Measurements from ENCODE around the gene SF3A2.

The SF3A2 gene

DNA sequence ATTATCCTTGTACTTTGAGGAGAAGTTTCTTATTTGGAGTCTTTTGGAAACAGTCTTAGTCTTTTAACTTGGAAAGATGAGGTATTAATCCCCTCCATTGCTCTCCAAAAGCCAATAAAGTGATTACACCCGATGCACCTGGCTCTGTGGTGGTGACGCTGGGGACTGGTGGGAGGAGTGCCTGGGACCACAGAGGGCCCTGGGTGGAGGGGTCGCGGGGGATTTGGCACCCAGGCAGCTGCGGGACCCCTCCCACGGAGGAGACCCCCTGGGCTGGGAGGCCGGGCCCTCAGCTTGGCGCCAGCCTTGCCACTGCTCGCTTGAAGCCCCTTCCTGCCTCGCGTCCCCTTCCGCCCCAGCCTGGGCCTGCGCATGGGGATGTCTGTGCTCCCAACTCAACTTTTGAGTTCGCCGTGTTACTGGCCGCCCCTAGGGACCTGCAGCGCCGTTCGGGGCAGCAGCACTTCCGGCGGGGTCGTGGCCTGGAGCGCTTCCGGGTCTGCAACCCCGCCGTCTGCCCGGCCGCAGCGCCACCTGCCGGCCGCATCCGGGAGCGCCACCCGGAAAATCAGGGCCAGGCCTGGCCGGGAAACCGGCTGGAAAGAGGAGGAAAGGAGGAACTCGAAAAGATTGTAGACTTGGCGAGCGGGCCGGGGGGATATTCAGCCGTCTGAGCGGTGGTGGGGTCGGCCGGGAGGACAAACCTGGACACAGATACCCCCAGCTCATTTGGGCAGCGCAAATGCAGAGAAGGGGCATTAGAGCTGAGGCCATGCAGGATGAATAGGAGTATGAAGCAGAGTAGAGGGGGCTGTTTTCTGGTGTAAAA lies 36.9 kb downstream of the SF3A2 start:
- H3K4me3 ChIP-seq (ENCODE audit: low read length), result peak overlapping the region; percentile 50
- peak; percentile 63 for DNase-seq (ENCODE audit: low read depth)
- TF ChIP-seq, protein P1, sequence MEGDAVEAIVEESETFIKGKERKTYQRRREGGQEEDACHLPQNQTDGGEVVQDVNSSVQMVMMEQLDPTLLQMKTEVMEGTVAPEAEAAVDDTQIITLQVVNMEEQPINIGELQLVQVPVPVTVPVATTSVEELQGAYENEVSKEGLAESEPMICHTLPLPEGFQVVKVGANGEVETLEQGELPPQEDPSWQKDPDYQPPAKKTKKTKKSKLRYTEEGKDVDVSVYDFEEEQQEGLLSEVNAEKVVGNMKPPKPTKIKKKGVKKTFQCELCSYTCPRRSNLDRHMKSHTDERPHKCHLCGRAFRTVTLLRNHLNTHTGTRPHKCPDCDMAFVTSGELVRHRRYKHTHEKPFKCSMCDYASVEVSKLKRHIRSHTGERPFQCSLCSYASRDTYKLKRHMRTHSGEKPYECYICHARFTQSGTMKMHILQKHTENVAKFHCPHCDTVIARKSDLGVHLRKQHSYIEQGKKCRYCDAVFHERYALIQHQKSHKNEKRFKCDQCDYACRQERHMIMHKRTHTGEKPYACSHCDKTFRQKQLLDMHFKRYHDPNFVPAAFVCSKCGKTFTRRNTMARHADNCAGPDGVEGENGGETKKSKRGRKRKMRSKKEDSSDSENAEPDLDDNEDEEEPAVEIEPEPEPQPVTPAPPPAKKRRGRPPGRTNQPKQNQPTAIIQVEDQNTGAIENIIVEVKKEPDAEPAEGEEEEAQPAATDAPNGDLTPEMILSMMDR (conservative IDR thresholded peaks at IDR 0.05; ENCODE audit: low read length), result peak; percentile 61

DNA sequence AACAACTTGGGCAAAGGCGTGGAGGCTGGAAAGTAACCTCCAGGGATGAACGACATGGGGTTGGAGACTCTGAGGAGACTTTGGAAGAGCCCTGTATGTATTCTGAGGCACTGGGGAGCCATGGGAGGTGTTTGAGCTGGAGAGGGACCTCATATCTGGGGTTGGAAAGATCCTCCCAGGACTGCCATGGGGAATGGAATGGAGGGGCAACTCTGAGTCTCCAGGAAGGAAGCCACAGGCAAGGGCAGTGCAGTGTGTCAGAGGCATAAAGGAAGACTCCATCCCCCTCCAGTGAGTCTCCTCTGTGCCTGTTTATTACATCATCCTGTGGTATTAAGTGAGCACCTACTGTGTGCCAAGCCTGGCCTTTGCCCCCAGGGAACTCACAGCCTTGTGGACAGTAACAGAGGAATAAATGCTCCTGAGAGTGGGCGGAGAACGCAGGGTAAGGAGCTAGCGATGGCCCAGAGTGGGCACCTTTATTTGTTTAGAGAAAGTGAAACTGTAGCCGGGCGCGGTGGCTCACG lies 37.6 kb downstream of the SF3A2 start:
- no peak for DNase-seq (ENCODE audit: low read depth)
- TF ChIP-seq, protein P1 (conservative IDR thresholded peaks at IDR 0.05; ENCODE audit: low read length), result no peak
- peak overlapping the region; percentile 50 for H3K4me3 ChIP-seq (ENCODE audit: low read length)

DNA sequence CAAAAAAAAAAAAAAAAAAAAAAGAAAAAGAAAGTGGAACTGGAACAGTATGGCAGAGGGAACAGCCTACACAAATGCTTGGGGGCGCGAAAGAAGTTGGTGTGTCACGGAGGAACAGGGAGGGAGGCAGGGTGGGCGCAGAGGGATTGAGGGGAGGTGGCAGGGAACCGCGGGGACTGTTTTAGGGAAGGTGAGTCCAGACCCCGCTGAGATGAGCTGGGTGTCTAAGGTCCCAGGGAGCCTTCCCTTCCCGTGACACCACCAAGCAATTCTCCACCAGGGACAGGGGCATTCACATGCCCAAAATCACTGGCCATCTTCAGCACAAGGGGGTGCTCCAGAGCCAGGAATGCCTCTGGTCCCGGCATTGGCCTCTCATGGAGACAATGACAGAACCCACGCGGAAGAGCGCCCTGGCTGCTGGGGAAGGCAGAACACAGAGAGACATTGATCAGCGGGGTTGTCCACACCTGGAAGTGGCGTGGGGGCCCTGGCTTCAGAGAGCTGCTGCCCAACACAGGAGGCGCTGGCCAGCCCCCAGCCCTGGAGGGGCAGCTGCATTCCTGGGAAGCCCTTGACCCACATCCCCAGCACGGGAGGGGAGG lies 38.4 kb downstream of the SF3A2 start:
- TF ChIP-seq, protein P1 (conservative IDR thresholded peaks at IDR 0.05; ENCODE audit: low read length), result peak; percentile 65
- peak; percentile 67 for DNase-seq (ENCODE audit: low read depth)
- no peak overlapping the region for H3K4me3 ChIP-seq (ENCODE audit: low read length)

DNA sequence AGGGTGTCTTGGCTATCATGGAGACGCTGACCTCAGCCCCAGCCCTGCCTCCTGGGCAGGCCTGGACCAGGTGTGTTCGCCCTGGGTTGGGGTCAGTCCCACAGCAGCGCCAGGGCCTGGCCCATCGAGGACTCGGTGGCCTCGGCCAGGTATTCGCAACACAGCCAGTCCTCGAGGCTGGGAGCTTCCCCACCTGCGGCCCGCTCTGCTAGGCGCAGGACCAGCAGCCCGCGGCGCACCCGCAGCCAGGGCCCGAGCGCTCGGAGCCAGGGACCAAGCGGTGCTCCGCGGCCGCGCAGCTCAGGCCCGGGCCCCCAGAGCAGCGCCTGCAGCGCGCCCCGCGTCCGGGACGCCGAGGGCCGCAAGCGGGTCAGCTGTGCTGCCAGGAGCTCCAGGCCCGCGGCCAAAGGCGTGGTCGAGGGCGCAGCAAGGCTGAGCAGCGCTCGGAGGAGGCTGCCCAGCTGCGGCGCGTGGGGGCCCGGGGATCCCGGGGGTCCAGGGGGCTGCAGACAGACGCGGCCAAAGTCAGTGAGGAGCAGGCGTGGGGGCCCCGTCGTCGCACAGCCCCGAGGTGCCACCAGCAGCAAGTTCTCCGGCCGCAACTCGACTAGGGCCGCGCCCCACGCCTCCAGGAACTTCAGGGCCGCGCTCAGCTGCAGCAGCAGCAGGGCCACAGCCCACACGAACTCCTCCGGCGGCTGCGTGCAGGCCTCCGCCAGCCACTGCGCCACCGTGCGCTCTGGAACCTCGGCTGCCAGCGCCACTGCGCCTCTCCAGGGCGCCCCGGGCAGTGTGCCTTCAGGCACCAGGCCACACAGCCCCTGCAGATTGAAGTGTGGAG lies 39.2 kb downstream of the SF3A2 start:
- H3K4me3 ChIP-seq (ENCODE audit: low read length), result no peak overlapping the region
- DNase-seq (ENCODE audit: low read depth), result no peak
- TF ChIP-seq, protein P1 (conservative IDR thresholded peaks at IDR 0.05; ENCODE audit: low read length), result no peak

DNA sequence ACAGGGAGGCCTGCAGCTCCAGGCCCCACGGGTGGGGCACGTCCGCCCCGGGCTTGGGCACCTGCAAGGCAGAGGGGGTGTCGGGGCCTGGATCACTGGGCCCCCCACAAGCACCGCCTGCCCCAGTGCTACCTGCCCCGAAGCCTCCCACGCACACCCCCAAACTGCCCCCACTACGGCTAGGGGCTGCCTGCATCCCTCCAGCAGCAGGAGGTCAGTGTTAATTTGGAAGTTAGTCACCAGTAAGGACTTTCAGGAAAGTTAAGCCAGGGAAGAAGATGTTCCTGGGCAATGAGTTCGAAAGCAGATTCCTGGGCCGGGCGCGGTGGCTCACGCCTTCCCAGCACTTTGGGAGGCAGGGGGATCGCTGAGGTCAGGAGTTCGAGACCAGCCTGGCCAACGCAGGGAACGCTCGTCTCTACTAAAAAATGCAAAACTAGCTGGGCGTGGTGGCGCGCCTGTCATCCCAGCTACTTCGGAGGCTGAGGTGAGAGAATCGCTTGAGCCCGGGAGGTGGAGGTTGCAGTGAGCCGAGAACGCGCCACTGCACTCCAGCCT lies 39.9 kb downstream of the SF3A2 start:
- no peak for DNase-seq (ENCODE audit: low read depth)
- TF ChIP-seq, protein P1 (conservative IDR thresholded peaks at IDR 0.05; ENCODE audit: low read length), result no peak
- no peak overlapping the region for H3K4me3 ChIP-seq (ENCODE audit: low read length)

DNA sequence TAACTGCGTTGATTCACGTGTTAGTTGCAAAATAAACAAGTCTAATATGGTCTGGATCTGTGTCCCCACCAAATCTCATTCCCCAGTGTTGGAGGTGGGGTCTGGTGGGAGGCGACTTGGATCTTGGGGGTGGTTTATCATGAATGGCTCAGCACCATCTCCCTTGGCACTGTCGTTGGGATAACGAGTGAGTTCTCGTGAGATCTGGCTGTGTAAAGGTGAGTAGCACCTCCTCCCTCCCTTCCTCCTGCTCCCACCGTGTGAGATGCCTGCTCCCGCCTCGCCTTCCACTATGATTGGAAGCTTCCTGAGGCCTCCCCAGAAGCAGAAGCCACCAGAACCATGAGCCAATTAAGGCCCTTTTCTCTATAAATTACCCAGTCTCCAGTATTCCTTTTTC lies 40.5 kb downstream of the SF3A2 start:
- TF ChIP-seq, protein P1 (conservative IDR thresholded peaks at IDR 0.05; ENCODE audit: low read length), result no peak
- H3K4me3 ChIP-seq (ENCODE audit: low read length), result no peak overlapping the region

More for the DNA sequence above, 40.5 kb downstream of the SF3A2 start:
- DNase-seq (ENCODE audit: low read depth), result no peak
